Progenitor cell of endocrine pancreas (in vitro differentiated cells): ENCODE data around the gene ERCC4. TPM values are rescaled to one million over a fixed set of nuclear protein-coding genes. Genes with fewer than 3 reads are reported as not detected.
"Not testable (repeated sequence)": the region's sequence is repeated elsewhere in the genome, so short reads cannot be mapped to it uniquely, and the experiment has no call there.

Experiments
- DNase-seq: peaks from one replicate; pipeline ENCODE4 v3.0.0; 2021; ENCODE audit warnings: low spot score; ENCODE audit not compliant: unreplicated experiment
- H3K27ac Mint-ChIP-seq: 2 replicates; pipeline ENCODE4 v1.8.0; 2021; ENCODE audit warnings: mild to moderate bottlenecking, moderate library complexity, mixed read lengths
- H3K27me3 Mint-ChIP-seq: 2 replicates; pipeline ENCODE4 v1.8.0; 2021; ENCODE audit warnings: mixed read lengths
- H3K36me3 Mint-ChIP-seq: 2 replicates; pipeline ENCODE4 v1.8.0; 2022; ENCODE audit warnings: mixed read lengths; ENCODE audit not compliant: insufficient read depth
- H3K4me1 Mint-ChIP-seq: 2 replicates; pipeline ENCODE4 v1.8.0; 2021; ENCODE audit warnings: low read depth, mixed read lengths
- H3K4me3 Mint-ChIP-seq: 2 replicates; pipeline ENCODE4 v1.8.0; 2021; ENCODE audit warnings: low read depth, mild to moderate bottlenecking, moderate library complexity, mixed read lengths
- H3K9me3 Mint-ChIP-seq: 2 replicates; pipeline ENCODE4 v1.8.0; 2021; ENCODE audit warnings: low read depth, mixed read lengths
- total RNA-seq: library from RNA; stranded (reverse); gene quantifications from 2 replicates; pipeline ENCODE4 v1.2.1, GENCODE V29; 2021
- TF ChIP-seq, protein P1 (sequence below): fragments of 200-600 bp; sonication (generic); IDR thresholded peaks from one replicate; pipeline ENCODE4 v1.5.0; 2021; ENCODE audit warnings: antibody characterized with exemption, mild to moderate bottlenecking; ENCODE audit not compliant: unreplicated experiment

ERCC4 gene
- total RNA-seq, 1 donor from 2014 or later: 19.3 TPM

DNA sequence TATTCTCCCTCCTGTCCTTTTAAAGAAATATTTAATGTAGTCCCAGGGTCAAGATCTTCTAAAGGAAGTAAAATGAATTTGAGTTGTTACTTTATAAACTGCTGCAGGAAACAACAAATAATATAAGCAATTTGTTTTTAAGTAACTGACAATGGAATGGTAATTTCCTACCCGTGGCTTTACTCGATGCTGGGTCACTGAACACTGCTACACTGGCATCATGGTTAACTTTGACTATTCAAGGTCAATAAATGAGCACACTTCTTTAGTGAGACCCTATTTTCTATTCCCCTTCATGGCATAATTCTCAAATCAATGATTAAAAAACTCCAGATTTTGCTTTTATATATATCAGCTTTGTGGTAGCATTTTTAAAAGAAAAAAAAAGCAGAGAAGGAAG lies 22.1 kb upstream of the ERCC4 start:
- Mint-ChIP-seq H3K4me1 (no peaks in the 10 kb centered on the region), H3K27me3 (no peaks in the 10 kb centered on the region), H3K4me3 (no peak overlapping the region), H3K9me3 (peaks cover 7% of the 10 kb centered on the region), H3K36me3 (no peaks in the 10 kb centered on the region), H3K27ac (no peak overlapping the region)
- TF ChIP-seq, protein P1, sequence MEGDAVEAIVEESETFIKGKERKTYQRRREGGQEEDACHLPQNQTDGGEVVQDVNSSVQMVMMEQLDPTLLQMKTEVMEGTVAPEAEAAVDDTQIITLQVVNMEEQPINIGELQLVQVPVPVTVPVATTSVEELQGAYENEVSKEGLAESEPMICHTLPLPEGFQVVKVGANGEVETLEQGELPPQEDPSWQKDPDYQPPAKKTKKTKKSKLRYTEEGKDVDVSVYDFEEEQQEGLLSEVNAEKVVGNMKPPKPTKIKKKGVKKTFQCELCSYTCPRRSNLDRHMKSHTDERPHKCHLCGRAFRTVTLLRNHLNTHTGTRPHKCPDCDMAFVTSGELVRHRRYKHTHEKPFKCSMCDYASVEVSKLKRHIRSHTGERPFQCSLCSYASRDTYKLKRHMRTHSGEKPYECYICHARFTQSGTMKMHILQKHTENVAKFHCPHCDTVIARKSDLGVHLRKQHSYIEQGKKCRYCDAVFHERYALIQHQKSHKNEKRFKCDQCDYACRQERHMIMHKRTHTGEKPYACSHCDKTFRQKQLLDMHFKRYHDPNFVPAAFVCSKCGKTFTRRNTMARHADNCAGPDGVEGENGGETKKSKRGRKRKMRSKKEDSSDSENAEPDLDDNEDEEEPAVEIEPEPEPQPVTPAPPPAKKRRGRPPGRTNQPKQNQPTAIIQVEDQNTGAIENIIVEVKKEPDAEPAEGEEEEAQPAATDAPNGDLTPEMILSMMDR: no peak
- DNase-seq: no peak

DNA sequence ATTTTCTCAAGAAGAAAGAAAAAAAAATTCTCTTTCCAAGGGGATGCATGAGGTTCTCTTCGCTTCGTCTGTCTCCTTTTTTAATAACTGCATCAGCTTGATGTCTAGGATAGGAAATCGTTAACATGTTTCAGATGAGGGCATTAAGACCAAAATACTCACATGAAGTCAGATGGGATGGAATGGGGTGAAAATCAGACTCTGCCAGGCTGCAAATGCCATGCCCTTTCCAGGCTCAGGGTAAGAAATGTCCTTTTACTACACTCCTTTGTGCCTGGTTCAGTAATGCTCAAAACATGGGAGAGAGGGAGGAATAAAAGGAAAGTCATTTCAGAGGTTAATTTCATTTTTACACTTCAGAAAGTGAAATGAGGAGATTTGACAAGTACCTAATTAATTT lies 21.7 kb upstream of the ERCC4 start:
- no peaks in the 10 kb centered on the region for H3K4me1 Mint-ChIP-seq
- no peak overlapping the region for H3K4me3 Mint-ChIP-seq
- TF ChIP-seq, protein P1: no peak
- no peak overlapping the region for H3K27ac Mint-ChIP-seq
- peaks cover 7% of the 10 kb centered on the region for H3K9me3 Mint-ChIP-seq
- no peaks in the 10 kb centered on the region for H3K27me3 Mint-ChIP-seq
- H3K36me3 Mint-ChIP-seq: no peaks in the 10 kb centered on the region
- no peak for DNase-seq

DNA sequence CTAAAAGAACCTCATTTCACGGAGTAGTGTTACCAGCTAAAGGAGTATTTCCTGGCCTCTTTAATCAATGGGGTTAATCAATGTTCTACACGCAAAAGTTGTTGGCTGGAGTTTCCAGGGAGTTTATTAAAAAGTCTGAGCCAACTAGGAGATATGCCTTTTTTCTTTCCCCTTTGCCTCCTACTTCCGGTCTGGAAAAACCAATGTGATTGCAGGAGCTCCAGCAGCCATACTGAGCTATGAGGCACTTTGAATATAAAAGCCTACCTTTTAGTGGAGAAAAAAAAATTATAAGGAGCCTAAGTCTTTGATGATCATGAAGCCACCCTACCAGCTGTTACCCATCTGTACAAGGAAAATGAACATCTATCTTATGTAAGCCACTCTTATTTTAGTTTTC lies 17.9 kb upstream of the ERCC4 start:
- TF ChIP-seq, protein P1: no peak
- no peak for DNase-seq
- Mint-ChIP-seq H3K36me3 (no peaks in the 10 kb centered on the region), H3K4me1 (no peaks in the 10 kb centered on the region), H3K4me3 (no peak overlapping the region), H3K9me3 (peaks cover 21% of the 10 kb centered on the region), H3K27me3 (no peaks in the 10 kb centered on the region), H3K27ac (no peak overlapping the region)

DNA sequence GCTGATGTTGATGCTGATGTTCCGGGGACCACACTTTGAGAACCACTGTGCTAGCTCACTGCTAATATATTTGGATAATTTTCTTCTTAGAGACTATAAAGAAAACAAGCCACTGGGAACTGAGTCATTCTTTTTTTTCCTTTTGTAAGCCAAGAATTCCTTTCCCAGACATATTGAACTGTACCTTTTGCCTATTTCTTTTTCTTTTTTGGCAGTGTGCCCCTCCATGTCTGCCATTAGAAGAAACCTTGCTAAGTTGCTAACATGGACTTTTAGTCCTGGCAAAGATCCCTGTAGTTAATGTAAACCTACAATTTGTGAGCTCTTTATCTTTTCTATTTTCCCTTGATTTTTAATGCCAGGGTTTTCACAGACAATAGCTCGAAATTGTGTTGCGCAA lies 17.3 kb upstream of the ERCC4 start:
- TF ChIP-seq, protein P1: no peak
- Mint-ChIP-seq H3K9me3 (peaks cover 21% of the 10 kb centered on the region), H3K27me3 (peaks cover 2% of the 10 kb centered on the region), H3K27ac (no peak overlapping the region), H3K4me1 (no peaks in the 10 kb centered on the region), H3K36me3 (no peaks in the 10 kb centered on the region), H3K4me3 (no peak overlapping the region)
- no peak for DNase-seq

DNA sequence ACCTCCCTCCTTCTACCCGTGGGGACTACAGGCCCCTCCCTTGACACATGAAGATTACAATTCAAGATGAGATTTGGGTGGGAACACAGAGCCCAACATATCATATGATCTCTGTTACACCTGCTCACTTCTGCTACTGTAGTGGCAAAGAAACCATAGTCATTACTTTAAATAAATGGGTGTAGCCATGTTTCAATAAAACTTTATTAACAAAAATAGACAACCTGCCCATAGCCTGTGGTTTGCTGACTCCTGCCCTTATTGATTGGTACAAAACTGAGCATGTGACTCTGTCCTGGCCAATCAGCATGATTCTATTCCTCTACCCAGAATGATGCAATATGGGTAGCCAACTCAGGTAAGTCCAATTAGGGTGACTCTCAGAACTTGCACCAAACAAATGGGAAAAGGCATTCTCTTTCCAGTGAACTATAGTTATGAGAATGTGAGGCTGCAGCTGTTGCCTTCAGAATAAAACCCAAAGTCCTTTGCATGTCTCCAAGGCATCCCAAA lies 15.7 kb upstream of the ERCC4 start:
- TF ChIP-seq, protein P1: no peak
- no peak overlapping the region for H3K4me3 Mint-ChIP-seq
- no peaks in the 10 kb centered on the region for H3K4me1 Mint-ChIP-seq
- no peak for DNase-seq
- peaks cover 3% of the 10 kb centered on the region for H3K27me3 Mint-ChIP-seq
- no peak overlapping the region for H3K27ac Mint-ChIP-seq
- H3K36me3 Mint-ChIP-seq: no peaks in the 10 kb centered on the region
- H3K9me3 Mint-ChIP-seq: peaks cover 21% of the 10 kb centered on the region

DNA sequence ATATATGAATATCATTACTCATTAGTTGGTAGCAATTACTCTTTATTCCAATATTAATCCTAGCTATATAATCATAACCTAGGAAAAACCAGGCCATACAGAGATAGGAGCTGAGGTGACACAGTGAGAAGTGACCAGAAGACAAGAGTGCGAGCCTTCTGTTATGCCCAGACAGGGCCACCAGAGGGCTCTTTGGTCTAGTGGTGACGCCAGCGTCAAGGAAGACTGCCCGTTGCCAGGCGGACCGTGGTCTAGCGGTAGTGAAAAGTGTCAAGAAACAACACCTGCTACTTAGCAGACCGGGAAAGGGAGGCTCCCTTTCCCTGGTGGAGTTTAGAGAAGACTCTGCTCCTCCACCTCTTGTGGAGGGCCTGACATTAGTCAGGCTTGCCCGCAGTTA lies 15.1 kb upstream of the ERCC4 start:
- H3K4me1 Mint-ChIP-seq, DNase-seq, H3K36me3 Mint-ChIP-seq, H3K27me3 Mint-ChIP-seq, H3K4me3 Mint-ChIP-seq, H3K27ac Mint-ChIP-seq: not testable (repeated sequence)
- H3K9me3 Mint-ChIP-seq: peaks cover 21% of the 10 kb centered on the region
